ENCODE measurements around the gene SVIL. TPM values are rescaled to one million over a fixed set of nuclear protein-coding genes. Genes with fewer than 3 reads are reported as not detected.
"Not testable (repeated sequence)": the region's sequence is repeated elsewhere in the genome, so short reads cannot be mapped to it uniquely, and the experiment has no call there.

The SVIL gene
- total and polyA plus RNA-seq, 8 donors, result 8.6 to 53.8 (median 20.4) TPM

DNA sequence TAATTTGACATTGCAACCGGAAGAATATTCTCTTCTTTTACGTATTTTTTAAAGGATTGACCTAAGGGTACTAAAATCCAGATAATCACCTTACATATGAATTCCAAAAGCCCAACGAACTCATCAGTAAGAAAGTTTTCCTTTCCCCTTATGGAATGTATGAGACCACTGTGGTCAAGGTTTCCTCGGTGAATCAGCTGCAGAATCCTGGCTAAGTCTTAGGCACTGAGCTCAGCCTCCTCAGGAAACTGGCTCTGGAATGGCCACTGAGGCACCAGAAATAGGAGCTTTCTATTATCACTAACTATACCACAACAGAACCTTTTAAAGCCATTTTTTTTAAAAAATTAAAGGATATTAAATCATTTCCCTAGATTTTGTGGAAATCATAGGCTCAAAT, 21.0 kb downstream of the SVIL start:
- WGBS, 2 donors, result 92 to 97% methylated on average over 4 of the region's 4 CpGs
- no peak for DNase-seq
- no peaks in the 10 kb centered on the region for H3K9me3 ChIP-seq
- H3K27me3 ChIP-seq, result no peaks in the 10 kb centered on the region
- TF ChIP-seq, protein P1, sequence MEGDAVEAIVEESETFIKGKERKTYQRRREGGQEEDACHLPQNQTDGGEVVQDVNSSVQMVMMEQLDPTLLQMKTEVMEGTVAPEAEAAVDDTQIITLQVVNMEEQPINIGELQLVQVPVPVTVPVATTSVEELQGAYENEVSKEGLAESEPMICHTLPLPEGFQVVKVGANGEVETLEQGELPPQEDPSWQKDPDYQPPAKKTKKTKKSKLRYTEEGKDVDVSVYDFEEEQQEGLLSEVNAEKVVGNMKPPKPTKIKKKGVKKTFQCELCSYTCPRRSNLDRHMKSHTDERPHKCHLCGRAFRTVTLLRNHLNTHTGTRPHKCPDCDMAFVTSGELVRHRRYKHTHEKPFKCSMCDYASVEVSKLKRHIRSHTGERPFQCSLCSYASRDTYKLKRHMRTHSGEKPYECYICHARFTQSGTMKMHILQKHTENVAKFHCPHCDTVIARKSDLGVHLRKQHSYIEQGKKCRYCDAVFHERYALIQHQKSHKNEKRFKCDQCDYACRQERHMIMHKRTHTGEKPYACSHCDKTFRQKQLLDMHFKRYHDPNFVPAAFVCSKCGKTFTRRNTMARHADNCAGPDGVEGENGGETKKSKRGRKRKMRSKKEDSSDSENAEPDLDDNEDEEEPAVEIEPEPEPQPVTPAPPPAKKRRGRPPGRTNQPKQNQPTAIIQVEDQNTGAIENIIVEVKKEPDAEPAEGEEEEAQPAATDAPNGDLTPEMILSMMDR (IDR thresholded peaks at IDR 0.05), result no peak
- intact Hi-C loops (cut with DNase I), result no loop called here
- no peak overlapping the region for H3K4me3 ChIP-seq
- no peak for ATAC-seq
- no peaks in the 10 kb centered on the region for H3K36me3 ChIP-seq
- no peak overlapping the region for H3K27ac ChIP-seq
- peaks cover 0 to under 1% (median 0%) of the 10 kb centered on the region in 3 donors for H3K4me1 ChIP-seq
- no peak for FAIRE-seq

DNA sequence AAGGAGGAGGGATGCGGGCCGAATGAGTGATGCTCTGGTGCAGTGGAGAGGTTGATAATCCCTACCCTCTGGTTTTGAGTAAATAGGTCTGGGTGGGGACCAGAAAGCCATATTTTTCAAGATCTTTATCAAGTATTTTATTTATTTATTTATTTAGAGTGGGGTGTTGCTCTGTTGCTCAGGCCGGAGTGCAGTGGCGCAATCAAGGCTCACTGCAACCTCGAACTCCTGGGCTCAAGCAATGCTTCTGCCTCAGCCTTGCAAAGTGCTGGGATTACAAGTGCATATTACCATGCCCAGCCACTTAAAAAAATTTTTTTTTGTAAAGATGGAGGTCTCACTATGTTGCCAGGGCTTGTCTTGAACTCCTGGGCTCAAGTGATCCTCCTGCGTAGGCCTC, 21.6 kb downstream of the SVIL start:
- intact Hi-C loops (cut with DNase I), result no loop called here
- WGBS, 2 donors, result 94 to 97% methylated on average over 6 of the region's 6 CpGs
- FAIRE-seq, result no peak
- H3K4me1 ChIP-seq, result no peaks in the 10 kb centered on the region
- no peaks in the 10 kb centered on the region for H3K9me3 ChIP-seq
- no peaks in the 10 kb centered on the region for H3K36me3 ChIP-seq
- no peaks in the 10 kb centered on the region for H3K27me3 ChIP-seq
- no peak overlapping the region for H3K4me3 ChIP-seq
- no peak for DNase-seq
- H3K27ac ChIP-seq, result no peak overlapping the region
- TF ChIP-seq, protein P1 (IDR thresholded peaks at IDR 0.05), result no peak
- no peak for ATAC-seq

DNA sequence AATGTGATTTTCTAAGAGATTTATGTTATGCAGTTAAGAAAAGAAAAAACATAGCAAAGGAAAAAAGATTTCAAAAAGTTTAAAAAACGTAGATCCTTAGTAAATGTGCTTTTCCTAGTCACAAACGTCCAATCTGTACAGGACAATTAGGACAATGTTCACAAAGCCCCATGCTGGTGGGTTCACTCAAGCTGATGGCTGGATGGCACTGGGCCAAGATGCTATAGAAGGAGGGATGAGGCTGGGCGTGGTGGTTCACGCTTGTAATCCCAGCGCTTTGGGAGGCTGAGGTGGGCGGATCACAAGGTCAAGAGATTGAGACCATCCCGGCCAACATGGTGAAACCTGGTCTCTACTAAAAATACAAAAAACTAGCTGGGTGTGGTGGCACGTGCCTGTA, 22.1 kb downstream of the SVIL start:
- FAIRE-seq (no peak), ATAC-seq (no peak), DNase-seq (no peak)
- Histone ChIP-seq H3K4me3 (no peak overlapping the region), H3K36me3 (no peaks in the 10 kb centered on the region), H3K27me3 (no peaks in the 10 kb centered on the region), H3K27ac (no peak overlapping the region), H3K9me3 (no peaks in the 10 kb centered on the region), H3K4me1 (no peaks in the 10 kb centered on the region)
- TF ChIP-seq, protein P1 (IDR thresholded peaks at IDR 0.05), result no peak
- 90 to 92% methylated on average over 8 of the region's 8 CpGs for WGBS, 2 donors
- intact Hi-C loops (cut with DNase I), result no loop called here

DNA sequence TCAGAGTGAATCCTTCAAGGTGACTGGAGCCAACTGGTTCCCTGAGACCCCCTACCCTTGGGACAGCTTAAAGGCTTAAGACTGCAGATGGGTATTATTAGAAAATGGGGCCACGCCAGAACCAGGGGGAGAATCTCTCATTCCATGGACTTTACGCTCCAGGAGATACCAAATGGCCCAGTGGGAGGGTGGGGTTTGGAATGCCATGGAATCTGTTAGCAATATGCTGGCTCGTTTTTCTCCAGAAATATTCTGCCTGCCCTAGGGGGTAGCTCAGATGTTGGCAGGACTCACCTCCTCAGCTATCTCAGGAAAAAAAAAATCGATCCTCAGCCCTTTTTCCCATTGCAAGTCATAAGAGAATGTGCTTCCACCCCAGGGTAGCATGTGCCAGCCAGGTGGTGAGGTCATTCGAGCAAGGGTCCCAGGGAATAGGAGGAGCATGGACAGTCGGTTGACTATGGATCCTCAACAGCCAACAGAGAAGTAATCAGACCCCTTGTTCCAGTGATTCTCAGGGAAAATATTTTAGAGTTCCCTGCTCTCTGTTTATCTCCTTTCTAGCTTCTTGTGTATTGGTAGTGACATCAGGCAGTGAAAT, 22.9 kb downstream of the SVIL start:
- Histone ChIP-seq H3K4me1 (no peaks in the 10 kb centered on the region), H3K27ac (no peak overlapping the region), H3K4me3 (no peak overlapping the region), H3K9me3 (no peaks in the 10 kb centered on the region), H3K27me3 (no peaks in the 10 kb centered on the region), H3K36me3 (no peaks in the 10 kb centered on the region)
- WGBS, 2 donors, result 72 to 76% methylated on average over 6 of the region's 6 CpGs
- FAIRE-seq (no peak), ATAC-seq (no peak), DNase-seq (no peak)
- TF ChIP-seq, protein P1 (IDR thresholded peaks at IDR 0.05), result no peak
- intact Hi-C loops (cut with DNase I), result no loop called here

DNA sequence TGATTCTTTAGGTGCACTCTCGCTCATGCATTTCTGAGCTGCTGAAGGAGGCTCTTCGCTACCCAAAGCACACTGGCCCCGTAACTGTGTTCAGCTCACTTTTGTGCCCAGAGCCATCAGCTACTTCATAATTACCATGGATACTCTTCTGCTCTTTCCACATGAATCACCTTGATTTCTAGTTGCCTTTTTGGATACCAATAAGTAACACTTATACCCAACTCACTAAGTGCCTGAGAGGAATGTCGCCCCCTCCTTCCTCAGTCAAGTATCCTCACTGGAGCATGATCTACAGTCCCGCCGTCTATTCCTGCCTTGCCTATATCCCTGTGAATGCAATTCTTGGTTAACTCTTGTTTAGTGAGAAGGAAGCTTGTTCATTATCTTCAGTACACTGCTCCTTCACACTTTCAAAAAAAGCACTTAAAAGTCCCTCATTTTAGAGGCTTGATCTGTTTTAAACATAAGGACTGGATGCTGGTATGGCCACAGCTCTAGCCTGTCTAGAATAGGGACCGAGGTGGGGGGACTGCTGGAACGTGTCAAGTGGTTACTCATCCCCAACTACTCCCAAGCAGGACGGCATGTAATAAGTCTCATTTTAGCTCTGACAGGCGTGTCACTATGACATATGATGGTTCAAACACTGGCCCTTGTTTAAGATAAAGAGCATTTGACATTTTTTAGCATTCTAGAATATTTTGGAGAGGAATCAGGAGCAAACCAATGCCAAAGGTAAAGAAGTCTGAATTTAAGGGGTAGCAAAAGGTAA, 23.7 kb downstream of the SVIL start:
- H3K27me3 ChIP-seq, result no peaks in the 10 kb centered on the region
- intact Hi-C loops (cut with DNase I), result no loop called here
- H3K4me1 ChIP-seq, result no peaks in the 10 kb centered on the region
- FAIRE-seq, result no peak
- ATAC-seq, result no peak
- H3K4me3 ChIP-seq, result no peak overlapping the region
- no peak overlapping the region for H3K27ac ChIP-seq
- H3K36me3 ChIP-seq, result no peaks in the 10 kb centered on the region
- TF ChIP-seq, protein P1 (IDR thresholded peaks at IDR 0.05), result no peak
- H3K9me3 ChIP-seq, result no peaks in the 10 kb centered on the region
- no peak for DNase-seq
- 93 to 95% methylated on average over 10 of the region's 10 CpGs for WGBS, 2 donors

DNA sequence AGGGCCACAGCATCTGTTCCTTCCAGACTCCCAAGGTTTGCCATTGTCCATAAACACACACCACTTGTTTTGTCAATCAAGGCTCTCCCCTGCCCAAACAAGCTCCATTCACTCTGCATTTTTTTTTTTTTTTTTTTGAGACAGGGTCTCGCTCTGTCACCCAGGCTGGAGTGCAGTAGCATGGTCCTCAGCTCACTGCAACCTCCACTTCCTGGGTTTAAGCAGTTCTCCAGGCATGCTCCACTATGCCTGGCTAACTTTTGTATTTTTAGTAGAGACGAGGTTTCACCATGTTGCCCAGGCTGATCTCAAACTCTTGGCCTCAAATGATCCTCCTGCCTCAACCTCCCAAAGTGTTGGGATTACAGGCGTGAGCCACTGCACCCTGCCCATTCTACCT, 24.4 kb downstream of the SVIL start:
- WGBS, 2 donors, result 96 to 98% methylated on average over 3 of the region's 3 CpGs
- H3K36me3 ChIP-seq; H3K4me1 ChIP-seq; H3K4me3 ChIP-seq; DNase-seq; H3K9me3 ChIP-seq; H3K27ac ChIP-seq; intact Hi-C loops (cut with DNase I); H3K27me3 ChIP-seq; FAIRE-seq; ATAC-seq: not testable (repeated sequence)

Measured in pancreas (tissue), 10 donors.